A172 (cell line): Measurements from ENCODE around the gene CPNE5. TPM values are rescaled to one million over a fixed set of nuclear protein-coding genes. Genes with fewer than 3 reads are reported as not detected.
"Not testable (repeated sequence)": the region's sequence is repeated elsewhere in the genome, so short reads cannot be mapped to it uniquely, and the experiment has no call there.

Source experiments
- DNase-seq: peaks from one replicate; pipeline ENCODE4 v3.0.0-alpha.2; 2015; ENCODE audit warnings: low spot score
- total RNA-seq: library from RNA; depleted of rRNA; stranded (reverse); fragments of >200 nt; shearing (Covaris generic); gene quantifications from 2 replicates; pipeline ENCODE4 v1.2.3, GENCODE V29; 2014

CPNE5 gene
- total RNA-seq, 1 experiment from 2014 or later, result not detected

GRCh38 chr6:36817176-36817817 lies 21.9 kb downstream of the CPNE5 start:
- no peak for DNase-seq

DNA sequence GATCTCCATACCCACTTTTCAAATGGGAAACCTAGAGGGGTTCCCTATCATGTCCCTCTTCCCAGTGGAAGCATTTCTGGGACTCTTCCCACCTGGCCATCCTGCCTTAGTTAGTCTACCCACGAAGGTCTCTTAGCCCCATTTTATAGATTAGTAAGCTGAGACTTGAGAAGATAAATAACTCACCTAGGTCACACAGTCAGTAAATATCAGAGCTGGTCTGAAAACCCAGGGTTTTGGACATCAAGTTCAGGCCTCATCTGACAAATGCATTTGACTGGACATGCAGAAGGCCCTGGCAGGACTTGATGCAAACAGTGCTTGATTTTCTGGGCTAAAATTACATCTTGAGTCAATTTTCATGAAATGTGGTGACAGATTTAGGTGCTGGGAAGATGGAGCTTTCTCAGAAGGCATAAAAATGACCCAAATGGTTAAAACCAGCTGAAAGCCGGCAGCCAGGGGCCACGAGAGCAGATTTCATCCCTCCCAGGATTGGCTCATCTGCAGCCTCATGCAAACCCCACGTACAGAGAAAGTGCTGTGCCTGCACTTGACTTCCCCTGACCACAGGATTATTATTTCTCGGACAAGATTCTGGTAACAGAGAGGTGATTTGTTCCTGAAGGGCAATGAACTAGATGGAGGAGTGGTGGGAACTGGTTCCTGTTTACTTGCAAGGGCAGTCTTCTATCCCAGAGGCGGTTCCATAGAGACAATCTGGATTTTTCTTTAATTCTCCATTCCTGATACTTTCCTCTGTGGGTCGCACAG lies 23.1 kb downstream of the CPNE5 start:
- DNase-seq, result no peak

DNA sequence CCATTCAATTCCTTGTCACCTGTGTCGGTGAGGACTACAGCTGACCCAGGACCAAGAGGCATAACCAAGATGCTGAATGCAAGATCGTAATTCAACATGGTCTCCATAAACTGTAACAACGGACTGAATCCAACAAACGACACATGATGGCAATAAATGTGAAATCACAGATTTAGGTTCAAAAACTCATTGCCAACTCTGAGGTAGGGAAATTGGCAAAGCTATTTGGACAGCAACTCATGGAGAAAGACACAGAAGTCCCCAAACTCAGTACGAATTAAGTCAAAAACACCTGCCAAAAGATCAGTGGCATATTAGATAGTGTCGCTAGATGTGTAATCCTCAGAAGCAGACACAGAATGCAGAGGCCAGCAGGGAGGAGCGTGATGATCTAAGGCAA lies 25.0 kb downstream of the CPNE5 start:
- no peak for DNase-seq

DNA sequence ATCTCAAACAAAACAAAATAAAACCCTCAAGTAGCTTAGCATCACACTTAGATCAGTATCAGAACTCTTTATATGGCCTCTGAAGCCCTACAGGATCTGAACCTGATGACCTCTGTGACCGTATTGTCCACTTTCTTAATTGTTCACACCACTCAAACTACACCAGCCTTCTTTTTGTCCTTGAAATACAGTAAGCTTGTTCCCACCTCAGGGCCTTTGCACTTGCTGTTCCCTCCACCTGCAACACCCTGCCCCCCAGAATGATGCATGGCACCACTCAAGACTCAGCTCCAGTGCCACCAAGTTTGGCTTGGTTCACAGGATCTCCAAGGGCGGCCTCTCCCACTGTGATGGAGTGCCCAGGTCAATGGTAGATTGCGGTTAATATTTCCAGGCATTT lies 25.7 kb downstream of the CPNE5 start:
- DNase-seq, result no peak

GRCh38 chr6:36813047-36813446 lies 26.2 kb downstream of the CPNE5 start:
- DNase-seq, result not testable (repeated sequence)

DNA sequence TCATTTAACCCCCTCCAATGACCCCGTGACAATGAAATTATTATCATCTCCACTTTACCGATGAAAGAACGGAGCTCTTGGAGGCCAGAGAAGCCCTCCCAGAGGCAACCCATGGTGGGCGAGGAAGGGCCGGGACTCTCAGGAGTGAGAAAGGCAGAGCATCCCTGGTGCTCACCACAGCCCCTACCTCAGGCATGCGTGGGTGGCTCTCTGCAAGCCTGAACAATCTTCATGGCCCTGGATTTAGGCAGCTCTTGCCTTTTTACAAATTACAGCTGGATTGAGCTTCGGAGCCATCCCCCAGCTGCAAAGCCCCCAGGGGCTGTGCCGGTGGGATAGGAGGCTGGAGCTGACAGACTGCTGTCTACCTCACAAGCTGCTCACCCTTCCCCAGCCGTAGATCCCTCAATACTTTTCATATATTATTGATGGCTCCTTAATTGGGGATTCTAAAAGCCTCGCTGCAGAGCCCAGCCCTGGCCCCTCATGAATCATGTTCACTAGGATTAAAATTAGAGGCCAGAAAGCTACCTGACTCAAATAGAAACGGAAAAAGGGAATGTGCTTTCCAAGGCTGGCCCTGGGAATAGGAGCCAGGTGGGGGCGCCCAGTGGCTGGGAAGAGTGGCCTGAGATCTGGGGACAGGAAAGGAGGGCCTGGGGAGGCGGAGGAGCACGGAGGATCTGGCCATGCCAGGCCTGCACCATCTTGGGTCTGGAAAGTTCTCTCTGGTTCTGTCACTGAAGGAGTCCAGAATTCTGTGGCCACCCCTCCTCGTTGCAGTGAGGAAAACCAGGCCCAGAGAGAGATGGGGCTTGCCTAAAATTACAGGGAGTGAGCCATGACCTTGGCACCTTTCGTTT lies 29.1 kb downstream of the CPNE5 start:
- no peak for DNase-seq

DNA sequence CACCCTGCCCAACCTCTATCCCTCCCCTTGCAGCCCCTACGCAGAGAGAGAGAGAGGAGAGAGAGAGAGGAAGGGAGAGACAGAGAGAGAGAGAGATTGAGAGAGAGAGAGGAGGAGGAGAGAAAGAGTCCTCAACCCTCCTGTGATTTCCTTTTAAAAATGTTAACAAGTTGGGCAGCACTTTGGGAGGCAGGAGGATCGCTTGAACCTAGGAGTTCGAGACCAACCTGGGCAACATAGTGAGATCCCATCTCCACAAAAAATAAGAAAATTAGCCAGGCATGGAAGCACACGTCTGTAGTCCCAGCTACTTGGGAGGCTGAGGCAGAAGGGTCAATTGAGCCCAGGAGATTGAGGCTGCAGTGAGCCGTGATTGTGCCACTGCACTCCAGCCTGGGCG lies 30.1 kb downstream of the CPNE5 start:
- DNase-seq, result no peak

GRCh38 chr6:36808634-36809033 lies 30.6 kb downstream of the CPNE5 start:
- DNase-seq, result no peak

- DNase-seq, result no peak
Measured at GRCh38 chr6:36807750-36808149, 31.5 kb downstream of the CPNE5 start.

GRCh38 chr6:36807143-36807542 lies 32.1 kb downstream of the CPNE5 start:
- DNase-seq, result no peak

GRCh38 chr6:36805917-36806316 lies 33.3 kb downstream of the CPNE5 start:
- no peak for DNase-seq

DNA sequence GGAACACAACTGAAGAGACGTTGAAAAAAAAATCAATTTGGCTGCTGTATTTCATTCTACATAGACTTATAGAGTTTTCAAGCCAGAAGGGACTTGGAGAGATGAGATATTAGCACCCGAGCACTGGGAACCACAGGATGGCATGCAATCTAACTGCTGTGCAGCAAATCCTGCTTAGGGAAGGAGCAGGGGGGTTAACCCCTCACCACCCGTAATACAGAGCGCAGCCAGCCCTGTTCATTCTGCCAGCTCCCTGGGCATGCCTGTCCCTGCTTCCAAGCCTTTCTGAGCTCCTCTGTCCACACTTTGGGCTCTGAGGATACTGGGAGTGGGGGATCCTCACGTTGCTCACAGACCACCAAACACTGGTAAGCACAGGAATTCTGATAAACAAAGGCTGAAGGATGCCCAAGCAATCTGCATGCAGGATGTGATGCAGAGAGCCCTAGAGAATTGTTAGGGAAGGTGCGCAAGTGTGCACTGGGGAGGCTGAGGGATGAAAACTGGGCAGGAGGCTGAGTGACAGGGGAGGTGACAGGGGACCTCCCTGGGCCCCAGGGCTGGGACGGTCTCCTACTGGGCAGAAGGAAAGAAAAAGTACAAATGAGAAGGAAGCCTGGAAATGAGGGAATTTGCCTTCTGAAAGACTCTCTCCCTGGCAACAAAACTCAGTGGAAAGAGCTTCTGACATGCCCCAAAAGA lies 34.0 kb downstream of the CPNE5 start:
- DNase-seq, result no peak

- DNase-seq, result no peak
Measured at GRCh38 chr6:36804563-36804962, 34.7 kb downstream of the CPNE5 start.

GRCh38 chr6:36803908-36804307 lies 35.3 kb downstream of the CPNE5 start:
- DNase-seq, result no peak

DNA sequence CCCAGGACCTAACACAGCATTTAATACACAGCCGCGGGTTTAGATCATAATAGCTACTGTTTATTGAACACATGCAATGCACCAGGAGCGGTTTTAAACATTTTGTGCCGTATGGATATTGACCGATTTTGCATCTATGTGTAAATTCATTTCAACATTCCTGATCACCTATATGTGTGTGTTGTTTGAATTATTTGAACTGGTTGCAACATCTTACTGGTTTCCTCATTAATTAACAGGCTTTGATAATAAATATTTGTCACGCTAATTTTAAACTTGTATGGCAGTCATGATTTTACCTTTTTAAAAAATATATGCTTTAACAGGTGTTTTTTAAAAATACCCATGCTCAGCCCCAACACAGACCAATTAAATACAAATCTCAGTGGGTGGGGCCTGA lies 35.8 kb downstream of the CPNE5 start:
- DNase-seq, result no peak

DNA sequence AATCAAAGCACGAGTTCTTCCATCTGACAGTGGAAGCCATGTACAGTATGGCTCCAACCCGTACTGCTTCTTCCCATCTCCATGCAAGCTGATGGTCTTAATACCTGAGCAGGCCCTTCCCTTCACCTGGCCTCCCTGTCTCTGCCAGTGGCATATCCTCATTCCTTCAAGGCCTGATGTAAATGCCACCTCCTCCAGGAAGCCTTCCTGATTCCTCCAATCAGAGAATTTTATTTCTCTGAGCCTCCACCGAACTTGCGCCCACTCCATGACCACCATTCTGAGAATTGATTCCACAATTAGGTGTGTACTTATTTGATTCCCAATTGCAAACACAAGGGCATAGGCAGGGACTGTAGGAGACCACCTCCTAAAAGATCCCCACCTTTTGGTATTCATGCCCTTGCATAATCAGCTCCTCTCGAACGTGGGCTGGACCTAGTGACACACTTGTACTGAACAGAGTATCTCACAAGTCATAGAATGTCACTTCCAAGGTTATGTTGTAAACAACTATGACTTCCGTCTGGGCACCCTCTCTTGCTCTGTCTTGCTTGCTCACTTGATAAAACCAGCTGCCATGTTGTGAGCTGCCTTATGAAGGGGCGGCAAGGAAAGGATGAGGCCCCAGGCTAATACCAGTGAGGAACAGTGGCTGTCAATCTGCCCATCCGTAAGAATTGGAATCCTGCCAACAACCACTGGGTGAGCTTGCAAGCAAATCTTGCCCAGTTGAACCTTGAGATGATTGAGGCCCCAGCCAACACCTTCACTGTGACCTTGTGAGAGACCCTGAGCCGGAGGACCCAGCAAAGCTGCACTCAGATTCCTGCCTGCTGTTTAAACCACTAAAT lies 38.8 kb downstream of the CPNE5 start:
- DNase-seq, result no peak

- DNase-seq, result no peak
Measured at GRCh38 chr6:36798852-36799251, 40.4 kb downstream of the CPNE5 start.

DNA sequence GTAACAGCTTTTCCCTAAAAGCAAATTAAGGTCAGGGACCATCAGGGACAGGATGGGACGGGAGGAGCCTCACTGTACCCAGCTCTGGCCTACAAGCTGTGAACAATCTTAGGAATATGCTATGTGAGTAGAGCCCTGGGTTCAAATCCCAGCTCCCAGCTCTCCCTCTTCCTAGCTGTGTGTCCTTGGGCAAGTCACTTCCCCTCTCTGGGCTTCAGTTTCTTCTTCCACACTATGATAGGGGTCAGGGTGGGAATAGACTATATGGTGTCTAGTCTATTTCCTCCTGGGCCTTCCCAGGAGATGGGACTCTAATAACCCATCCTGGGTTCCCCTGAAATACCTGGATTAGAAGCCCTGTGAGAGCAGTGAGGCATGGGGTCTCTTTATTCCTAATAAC lies 41.6 kb downstream of the CPNE5 start:
- DNase-seq, result no peak

DNA sequence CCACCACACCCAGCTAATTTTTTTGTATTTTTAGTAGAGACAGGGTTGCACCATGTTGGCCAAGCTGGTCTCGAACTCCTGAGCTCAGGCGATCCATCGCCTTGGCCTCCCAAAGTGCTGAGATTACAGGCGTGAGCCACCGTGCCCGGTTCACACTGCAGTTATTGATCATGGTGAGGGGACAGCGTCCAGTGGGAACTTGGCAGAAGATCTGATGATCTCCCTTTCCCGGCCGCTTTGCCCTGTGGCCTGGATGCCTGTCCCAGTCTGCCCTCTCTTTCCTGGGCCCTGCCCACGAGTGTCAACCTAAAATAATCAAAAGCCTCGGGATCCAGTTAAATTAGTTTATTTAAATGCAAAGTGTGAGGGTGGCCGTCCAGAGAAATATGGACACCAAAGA lies 42.2 kb downstream of the CPNE5 start:
- no peak for DNase-seq

- no peak for DNase-seq
Measured at GRCh38 chr6:36794713-36795065, 44.6 kb downstream of the CPNE5 start.
